Measurements from ENCODE around the gene CRYBG1.
A peak's percentile ranks its signal among the peaks of the same experiment; 100 is the strongest.
"Not testable (repeated sequence)": the region's sequence is repeated elsewhere in the genome, so short reads cannot be mapped to it uniquely, and the experiment has no call there.

CRYBG1 gene

GRCh38 chr6:106527979-106528378, 167.5 kb downstream of the CRYBG1 start:
- peak; percentile 96 for DNase-seq (ENCODE audit: low spot score)

DNA sequence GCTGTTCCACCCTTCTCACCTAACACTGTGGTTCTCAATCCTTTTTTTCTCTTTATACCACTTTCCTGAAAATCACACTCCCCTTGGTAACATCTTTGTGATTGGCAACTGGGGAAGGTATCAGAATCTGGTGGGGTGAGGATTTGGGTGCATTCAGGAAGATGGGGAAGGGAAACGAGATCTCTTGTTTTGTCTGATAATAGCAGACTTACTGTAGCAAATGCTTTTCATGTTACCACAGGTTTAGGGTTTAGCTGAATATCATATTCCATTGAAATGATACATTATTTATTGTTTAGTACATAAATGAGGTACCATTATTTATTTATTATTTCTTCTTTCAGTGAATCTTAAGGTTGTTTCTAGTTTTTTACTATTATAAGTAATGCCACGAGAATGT, 168.0 kb downstream of the CRYBG1 start:
- DNase-seq (ENCODE audit: low spot score), result no peak

DNA sequence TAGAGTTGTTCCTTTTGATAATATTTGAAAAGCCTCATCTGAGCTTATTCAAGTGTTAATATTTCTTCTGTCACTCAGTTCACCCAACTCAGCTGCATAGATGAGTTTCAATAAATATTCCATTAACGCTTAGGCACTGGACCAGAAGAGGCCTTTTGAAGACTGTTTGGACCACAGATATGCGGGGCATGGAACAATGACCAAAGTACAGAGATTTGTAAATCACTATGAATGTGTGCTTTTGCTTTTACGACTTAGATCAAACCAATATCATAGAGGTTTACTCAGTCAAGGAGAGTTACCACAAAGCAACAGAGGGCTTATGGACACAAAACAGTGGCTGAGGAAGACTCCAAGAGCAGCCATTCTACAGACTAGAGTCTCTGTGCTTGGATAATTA, 168.9 kb downstream of the CRYBG1 start:
- DNase-seq (ENCODE audit: low spot score), result no peak

- DNase-seq (ENCODE audit: low spot score), result no peak
Observed at GRCh38 chr6:106530026-106530425, 169.5 kb downstream of the CRYBG1 start.

DNA sequence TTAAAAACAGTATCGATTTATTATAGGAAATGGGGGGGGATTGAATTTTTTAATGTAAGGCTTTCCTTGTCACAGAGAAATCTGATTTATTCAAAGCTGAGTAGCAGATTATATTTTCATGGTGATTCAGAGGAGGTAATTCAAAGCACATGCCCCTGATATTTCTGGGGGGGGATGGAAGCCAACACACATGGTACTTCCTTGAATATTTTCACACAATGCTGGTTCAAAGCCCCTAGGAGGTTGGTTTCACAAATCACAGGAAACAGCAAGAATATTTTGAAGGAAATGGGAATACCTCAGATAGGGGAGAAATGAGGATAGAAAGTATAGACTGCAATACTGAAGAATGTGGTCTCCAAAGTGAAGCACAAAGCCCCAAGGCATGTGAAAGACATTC, 170.0 kb downstream of the CRYBG1 start:
- DNase-seq (ENCODE audit: low spot score), result no peak

GRCh38 chr6:106533054-106533453, 172.5 kb downstream of the CRYBG1 start:
- no peak for DNase-seq (ENCODE audit: low spot score)

DNA sequence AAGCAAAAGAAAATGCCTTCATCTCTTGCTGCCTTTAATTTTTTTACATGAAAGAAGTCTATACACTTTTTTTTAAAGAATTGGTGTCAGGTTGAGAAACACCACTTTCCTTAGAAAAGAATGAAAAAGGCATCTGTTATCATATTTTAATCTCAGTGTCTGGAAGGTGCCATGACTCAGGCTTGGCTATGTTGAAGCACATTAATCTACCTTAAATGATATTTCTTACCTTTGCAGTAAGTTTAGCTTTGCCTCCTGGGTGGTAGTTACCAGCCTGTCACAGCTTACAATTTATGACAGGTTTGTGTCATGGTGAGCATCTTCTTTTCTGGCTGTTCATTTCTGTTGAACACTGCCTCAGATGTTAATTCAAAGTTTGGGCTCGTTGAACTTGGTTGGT, 173.5 kb downstream of the CRYBG1 start:
- no peak for DNase-seq (ENCODE audit: low spot score)

- DNase-seq (ENCODE audit: low spot score), result no peak
Observed at GRCh38 chr6:106534564-106534982, 174.1 kb downstream of the CRYBG1 start.

DNA sequence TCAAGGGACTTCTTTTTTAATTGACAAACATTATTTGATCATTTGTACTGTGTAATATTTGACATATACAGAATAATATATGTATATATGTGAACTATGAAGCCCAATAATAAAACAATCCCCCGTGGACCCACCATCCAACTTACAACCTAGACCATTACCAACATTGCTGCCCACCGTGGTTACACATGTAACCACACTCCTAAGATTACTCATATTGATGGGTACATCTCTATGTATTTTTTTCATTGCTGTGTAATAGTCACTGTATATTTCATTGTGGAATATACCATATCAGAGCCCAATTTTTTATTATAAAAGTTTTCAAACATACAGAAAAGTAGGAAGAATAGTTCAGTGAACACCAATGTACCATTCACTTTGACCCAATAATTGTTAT, 174.5 kb downstream of the CRYBG1 start:
- DNase-seq (ENCODE audit: low spot score), result no peak

GRCh38 chr6:106536357-106536756, 175.8 kb downstream of the CRYBG1 start:
- no peak for DNase-seq (ENCODE audit: low spot score)

GRCh38 chr6:106536851-106537250, 176.3 kb downstream of the CRYBG1 start:
- no peak for DNase-seq (ENCODE audit: low spot score)

- no peak for DNase-seq (ENCODE audit: low spot score)
Observed at GRCh38 chr6:106537662-106538061, 177.1 kb downstream of the CRYBG1 start.

DNA sequence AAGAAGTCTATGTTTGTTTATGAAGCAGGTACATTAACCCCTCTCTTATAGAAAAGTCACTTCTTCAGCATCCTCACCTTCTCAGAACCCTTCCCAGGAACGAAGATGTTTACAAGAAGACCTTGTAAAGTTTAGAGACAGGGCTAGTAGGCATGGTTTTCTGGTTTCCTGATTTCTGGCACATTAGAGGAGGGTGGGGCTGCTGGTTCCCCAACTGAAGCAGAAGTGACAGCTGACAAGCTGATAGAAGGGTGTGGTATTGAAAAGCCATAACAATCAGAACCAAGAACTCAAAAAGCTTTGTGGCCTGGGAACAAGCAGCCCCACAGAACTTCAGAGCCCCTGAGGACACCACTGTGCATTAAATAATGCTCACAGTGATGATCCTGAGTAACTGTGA, 177.6 kb downstream of the CRYBG1 start:
- DNase-seq (ENCODE audit: low spot score), result no peak

- no peak for DNase-seq (ENCODE audit: low spot score)
Observed at GRCh38 chr6:106539936-106540335, 179.4 kb downstream of the CRYBG1 start.

- DNase-seq (ENCODE audit: low spot score), result no peak
Observed at GRCh38 chr6:106540432-106540831, 179.9 kb downstream of the CRYBG1 start.

GRCh38 chr6:106540907-106541306, 180.4 kb downstream of the CRYBG1 start:
- DNase-seq (ENCODE audit: low spot score), result no peak

GRCh38 chr6:106546261-106546690, 185.8 kb downstream of the CRYBG1 start:
- no peak for DNase-seq (ENCODE audit: low spot score)

- peak; percentile 70 for DNase-seq (ENCODE audit: low spot score)
Observed at GRCh38 chr6:106546691-106547414, 186.3 kb downstream of the CRYBG1 start.

DNA sequence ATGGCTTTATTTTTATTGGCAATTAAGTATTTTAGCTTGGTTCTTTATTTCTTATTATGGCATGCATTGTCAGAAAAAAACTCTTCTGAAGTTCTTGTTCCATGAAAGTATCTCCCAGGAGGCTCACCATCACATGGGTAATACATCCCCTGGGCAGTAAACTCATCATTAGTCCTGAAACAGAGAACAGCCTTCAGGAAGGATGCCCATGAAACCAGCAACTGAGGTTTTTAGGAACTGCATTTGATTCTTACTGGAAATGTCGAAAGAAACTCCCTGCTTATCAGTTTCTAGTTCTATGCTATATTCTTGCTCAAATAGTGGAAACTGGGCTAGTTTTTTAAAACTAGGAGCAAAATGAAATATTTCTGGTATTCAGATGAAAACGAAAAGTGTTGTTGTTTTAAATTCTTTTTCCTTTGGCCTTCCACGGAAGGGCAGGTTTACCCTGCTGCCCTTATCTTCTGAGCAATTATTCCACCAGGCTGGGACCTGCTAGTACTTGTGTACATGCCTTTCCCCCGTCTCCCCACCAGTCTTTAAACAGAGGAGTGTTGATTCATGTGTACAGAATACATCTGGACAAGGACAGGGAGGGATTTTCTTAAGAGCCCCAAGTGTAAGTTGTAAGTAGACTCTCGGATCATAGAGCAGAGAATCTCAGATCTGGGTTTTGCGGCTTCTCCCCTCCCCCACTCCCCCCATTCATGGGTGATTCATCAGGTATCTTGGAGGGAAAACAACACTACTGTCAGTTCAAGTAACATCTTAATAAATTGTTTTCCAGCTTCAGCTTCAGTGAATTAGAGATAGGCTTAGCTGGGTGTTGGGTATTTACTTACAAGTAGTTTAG, 187.3 kb downstream of the CRYBG1 start:
- DNase-seq (ENCODE audit: low spot score), result no peak

DNA sequence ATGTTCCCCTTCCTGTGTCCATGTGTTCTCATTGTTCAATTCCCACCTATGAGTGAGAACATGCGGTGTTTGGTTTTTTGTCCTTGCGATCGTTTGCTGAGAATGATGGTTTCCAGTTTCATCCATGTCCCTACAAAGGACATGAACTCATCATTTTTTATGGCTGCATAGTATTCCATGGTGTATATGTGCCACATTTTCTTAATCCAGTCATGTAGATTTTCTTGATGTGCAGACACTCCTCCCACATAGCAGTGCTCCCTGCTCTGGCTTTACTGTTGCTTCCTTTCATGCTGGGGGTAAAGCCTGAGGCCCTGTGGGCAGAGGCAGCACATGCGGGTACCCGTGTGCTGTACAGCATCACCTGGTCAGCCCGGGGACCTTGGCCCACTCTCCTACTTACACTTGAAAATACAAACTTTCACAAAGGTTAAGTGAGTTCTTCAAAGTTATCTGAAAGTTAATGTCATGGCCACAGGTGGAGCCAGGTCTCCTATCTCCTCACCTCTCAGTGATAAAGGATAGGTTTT, 188.5 kb downstream of the CRYBG1 start:
- not testable (repeated sequence) for DNase-seq (ENCODE audit: low spot score)

- DNase-seq (ENCODE audit: low spot score), result no peak
Observed at GRCh38 chr6:106549521-106549920, 189.0 kb downstream of the CRYBG1 start.

DNA sequence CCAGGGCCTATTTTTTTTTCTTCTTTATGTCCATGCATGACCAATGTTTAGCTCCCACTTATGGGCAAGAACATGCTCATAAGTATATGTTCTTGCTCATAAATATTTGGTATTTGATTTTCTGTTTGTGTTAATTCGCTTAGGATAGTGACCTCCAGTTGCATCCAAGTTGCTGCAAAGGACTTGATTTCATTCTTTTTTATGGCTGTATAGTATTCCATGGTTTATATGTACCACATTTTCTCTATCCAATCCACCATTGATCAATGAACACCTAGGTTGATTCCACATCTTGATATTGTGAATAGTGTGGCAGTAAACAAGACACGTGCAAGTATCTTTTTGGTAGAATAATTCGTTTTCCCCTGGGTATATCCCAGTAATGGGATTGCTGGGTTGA, 190.6 kb downstream of the CRYBG1 start:
- DNase-seq (ENCODE audit: low spot score), result no peak

DNA sequence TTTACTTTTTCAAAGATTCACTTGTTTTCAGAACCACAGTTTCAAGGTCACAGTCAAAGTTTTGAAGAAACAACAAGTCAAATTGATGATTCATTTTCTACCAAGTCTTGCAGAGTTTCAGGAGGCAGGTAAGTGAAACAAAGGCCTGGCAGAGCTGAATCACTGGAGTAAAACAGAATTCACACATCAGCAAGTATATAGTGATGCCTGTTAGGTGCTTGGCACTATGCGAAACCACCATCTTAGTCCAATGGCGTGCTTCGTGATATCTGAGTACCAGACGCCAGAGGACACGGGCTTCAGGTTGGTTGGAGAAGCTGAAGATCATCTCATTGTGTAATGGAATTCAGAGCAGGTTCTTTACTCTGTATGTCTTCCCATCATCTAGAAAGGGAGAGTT, 192.9 kb downstream of the CRYBG1 start:
- no peak for DNase-seq (ENCODE audit: low spot score)

Data from RKO (cell line).